Measurements from ENCODE around the gene YPEL2.
A peak's percentile ranks its signal among the peaks of the same experiment; 100 is the strongest.
"Not testable (repeated sequence)": the region's sequence is repeated elsewhere in the genome, so short reads cannot be mapped to it uniquely, and the experiment has no call there.

The YPEL2 gene

DNA sequence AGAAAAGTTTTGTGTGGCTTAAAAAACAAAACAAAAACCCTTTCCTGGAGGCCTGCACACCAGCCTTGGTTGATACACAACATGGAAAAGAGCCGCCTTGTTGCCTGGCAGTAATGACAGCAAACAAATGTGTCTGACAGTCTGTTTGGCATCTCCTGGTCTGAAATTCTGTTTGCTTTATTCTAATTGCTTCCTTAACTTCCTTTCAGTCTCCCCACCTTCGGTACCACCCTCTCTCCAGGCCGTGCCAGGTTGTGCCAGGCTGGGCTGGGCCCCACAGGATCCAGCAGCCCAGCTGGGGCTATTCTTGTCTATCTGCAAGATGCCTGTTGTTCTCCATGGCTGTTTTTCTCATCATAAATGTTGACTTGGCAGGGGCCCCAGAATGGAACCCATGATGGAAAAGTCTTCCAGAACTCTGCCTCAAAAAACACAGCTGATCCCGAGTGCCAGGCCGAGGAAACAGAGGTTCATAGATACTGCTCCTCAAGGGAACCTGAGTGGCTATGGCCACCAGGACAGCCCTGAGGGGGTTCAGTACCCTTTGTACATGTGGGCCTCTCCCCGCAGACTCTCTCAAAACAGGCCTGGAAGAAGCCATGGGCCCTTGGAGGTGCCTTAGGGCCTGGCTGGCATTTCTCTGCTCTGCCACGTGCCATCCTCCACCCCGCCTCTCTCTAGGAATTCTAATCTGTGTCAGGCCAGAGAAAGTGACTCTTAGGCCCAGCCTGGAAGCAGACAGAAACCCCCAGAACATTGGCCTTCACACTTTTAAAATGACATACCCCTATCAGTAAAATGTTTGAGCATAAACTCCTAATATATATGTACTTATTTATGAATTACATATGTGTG, 50.5 kb downstream of the YPEL2 start:
- DNase-seq = no peak

- DNase-seq = no peak
Observed at GRCh38 chr17:59383893-59384292, 52.4 kb downstream of the YPEL2 start.

- peak; percentile 74 for DNase-seq
Observed at GRCh38 chr17:59387351-59388068, 56.1 kb downstream of the YPEL2 start.

DNA sequence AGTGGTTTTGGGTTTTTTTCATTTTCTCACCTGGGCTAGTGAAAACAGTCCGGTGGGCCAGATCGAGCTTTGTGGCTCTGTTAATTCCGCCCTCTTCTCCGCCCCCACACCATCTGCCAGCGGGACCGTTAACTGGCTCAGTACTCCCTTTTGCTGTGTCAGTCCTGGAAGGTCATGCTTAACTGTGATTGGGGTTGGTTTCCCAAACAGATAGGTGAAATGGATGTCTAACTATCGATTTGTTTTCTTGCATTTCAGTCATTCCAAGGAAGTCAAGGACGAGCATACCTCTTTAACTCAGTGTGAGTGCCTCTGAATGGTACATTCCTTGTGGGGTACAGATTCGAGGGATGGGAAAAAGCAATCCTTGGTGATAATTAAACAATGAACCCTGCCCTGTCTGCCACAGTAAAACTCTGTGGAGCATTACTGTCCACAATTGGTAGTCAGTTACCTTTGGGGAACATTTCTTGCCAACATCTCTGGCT, 56.7 kb downstream of the YPEL2 start:
- no peak for DNase-seq

GRCh38 chr17:59389066-59389465, 57.6 kb downstream of the YPEL2 start:
- no peak for DNase-seq

DNA sequence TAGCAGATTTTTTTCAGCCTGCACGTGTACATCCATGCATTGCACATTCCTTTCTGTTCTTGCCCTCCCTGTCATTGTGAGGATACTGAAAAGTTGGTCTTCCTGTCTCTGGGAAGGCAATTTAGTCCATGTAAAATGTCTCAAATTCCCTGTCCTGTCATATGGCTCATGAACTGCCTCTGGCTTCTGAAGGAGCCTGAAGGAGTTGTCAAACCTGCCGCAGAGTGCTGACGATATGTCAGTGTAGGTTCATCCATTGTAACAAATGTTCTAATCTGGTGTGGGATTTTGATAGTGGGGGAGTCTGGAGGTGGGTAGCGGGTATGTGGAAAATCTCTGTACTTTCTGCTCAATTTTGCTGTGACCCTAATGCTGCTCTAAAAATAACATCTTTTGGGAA, 59.6 kb downstream of the YPEL2 start:
- no peak for DNase-seq

- no peak for DNase-seq
Observed at GRCh38 chr17:59392973-59393679, 61.7 kb downstream of the YPEL2 start.

DNA sequence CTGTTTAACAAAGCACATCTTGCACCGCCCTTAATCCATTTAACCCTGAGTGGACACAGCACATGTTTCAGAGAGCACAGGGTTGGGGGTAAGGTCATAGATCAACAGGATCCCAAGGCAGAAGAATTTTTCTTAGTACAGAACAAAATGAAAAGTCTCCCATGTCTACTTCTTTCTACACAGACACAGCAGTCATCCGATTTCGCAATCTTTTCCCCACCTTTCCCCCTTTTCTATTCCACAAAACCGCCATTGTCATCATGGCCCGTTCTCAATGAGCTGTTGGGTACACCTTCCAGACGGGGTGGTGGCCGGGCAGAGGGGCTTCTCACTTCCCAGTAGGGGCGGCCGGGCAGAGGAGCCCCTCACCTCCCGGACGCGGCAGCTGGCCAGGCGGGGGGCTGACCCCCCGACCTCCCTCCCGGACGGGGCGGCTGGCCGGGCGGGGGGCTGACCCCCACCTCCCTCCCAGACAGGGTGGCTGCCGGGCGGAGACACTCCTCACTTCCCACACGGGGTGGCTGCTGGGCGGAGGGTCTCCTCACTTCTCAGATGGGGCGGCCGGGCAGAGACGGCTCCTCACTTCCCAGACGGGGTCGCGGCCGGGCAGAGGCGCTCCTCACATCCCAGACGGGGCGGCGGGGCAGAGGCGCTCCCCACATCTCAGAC, 62.4 kb downstream of the YPEL2 start:
- DNase-seq = not testable (repeated sequence)

- no peak for DNase-seq
Observed at GRCh38 chr17:59396134-59396826, 64.8 kb downstream of the YPEL2 start.

GRCh38 chr17:59397316-59398073, 66.0 kb downstream of the YPEL2 start:
- no peak for DNase-seq

GRCh38 chr17:59399914-59400313, 68.5 kb downstream of the YPEL2 start:
- DNase-seq = no peak

DNA sequence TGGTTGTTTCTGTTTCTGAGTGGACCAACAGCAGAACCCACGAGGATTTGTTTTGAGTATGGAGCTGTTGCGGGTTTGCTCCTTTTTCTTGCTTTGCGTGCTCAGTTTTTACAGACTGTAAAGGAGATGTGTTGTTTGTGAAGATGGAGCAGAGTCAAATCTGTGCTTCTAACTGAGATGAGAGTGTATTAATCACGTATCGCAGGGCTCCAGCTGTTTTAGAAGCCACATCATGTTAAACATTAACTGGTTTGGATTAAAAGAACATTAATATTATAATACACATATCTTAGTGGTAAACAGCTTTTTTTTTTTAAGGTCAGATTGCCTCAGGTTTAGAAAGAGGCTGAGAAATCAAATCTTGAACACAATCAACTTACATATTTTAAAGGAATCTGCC, 69.4 kb downstream of the YPEL2 start:
- no peak for DNase-seq

- no peak for DNase-seq
Observed at GRCh38 chr17:59401274-59401673, 69.8 kb downstream of the YPEL2 start.

GRCh38 chr17:59401725-59402124, 70.3 kb downstream of the YPEL2 start:
- no peak for DNase-seq

DNA sequence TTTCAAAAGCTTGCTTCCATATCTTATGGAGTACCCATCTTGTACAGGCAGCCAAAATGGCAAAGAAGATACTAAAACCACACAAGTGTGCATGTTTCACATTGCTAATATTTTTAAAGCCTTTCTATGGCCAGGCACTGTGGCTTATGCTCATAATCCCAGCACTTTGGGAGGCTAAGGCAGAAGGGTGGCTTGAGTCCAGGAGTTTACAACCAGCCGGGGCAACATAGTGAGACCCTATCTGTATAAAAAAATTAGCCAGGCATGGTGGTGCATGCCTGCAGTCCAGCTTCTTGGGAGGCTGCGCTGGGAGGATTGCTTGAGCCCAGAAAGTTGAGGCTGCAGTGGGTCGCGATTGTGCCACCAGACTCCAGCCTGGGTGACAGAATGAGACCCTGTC, 71.3 kb downstream of the YPEL2 start:
- no peak for DNase-seq

DNA sequence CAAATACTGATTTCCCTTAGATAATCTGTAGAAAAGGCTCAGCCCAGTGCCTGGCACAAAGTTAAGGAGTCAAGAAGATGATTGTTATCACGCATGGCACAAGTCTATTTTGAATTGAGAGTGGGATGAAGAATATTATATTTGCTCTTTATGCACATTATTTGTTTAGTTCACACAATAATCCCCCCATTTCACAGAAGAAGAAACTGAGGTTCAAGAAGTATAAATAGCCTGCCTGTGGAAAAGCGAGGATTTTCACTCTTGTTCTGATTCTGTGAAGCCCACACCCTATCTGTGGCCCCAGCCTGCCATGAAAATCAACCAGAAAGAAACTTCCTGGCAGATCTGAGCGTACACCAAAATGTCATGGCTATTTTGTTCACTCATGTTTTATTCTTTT, 73.0 kb downstream of the YPEL2 start:
- DNase-seq = no peak

DNA sequence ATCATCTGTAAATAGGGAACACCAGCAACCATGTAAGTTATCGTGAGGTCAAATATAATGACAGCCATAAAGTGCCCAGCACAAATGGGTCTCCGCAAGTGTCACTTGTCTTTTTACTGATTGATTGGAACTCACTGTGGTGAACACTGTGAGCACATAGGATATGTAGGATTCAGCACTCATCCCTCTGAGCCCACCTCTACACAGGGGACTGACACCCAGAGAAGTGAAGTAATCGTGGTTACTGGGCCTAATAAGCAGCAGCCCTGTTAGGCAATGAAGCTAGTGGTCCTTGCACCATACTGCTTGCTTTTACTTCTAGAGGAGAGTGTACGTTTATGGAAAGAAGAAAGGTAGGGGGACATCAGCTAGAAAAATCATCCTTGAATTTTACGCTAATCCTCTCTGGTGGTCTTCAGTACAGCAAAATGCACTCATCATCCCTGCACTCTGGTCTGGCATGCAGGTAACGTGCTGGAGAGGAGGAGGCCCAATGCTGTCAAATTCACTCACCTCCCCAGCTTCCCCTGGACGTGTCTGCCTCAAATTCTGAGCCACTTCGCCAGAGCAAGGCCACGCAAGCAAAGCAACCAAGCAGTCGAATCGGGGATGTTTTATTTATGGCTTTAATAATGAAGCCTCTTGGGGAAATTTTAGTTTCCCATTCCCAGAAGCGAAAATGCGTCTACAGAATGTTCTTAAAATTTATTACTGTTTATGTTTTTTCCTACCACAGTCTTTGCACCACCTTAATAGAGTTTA, 74.7 kb downstream of the YPEL2 start:
- DNase-seq = no peak

DNA sequence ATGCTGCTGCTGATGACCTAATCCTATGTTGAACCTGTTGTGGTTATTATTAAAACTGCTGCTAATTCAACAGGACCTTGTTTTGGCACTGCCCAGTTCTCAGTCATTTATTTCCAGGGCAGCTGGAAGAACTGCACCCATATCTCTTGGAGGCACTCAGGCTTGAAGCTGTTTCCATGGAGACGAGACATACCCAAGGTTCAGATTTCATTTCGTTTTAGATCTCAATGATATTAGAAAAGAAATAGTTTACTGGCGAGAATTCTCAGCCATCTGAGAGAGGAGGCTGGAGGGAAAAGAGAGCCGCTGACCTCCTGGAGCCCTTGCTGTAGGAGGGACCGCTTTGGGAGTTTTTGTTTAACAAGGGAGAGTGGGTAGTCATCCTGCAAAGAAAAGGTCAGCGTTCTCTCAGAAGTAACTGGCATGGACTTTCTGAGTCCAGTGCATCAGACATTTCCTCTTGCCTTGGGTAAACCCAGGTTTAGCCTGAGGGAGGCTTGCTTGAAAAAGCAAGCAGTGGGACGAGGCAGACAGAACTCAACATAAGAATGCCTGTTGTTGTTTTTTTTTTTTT, 75.4 kb downstream of the YPEL2 start:
- no peak for DNase-seq

- no peak for DNase-seq
Observed at GRCh38 chr17:59409336-59410048, 78.0 kb downstream of the YPEL2 start.

DNA sequence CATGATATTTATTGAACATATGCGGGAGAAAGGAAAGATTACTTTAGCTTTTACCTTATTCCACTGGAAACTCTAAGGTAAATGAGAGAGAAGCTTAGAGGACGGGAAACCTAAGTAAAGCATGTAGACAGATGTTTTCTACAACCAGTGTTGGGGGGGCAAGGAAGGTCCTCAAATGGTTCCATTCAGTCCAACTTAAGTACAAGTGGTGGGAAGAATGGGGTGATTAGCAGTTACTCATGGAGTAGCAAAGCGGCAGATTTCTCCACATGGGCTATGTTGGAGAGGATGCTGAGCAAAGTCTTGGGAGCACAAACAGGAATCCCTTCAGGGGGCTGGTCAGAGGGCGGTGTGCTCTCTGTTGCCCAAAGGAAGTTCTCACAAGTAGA, 78.6 kb downstream of the YPEL2 start:
- no peak for DNase-seq
